ENCODE data around the gene ENDOV.
A peak's percentile ranks its signal among the peaks of the same experiment; 100 is the strongest.

Gene ENDOV

DNA sequence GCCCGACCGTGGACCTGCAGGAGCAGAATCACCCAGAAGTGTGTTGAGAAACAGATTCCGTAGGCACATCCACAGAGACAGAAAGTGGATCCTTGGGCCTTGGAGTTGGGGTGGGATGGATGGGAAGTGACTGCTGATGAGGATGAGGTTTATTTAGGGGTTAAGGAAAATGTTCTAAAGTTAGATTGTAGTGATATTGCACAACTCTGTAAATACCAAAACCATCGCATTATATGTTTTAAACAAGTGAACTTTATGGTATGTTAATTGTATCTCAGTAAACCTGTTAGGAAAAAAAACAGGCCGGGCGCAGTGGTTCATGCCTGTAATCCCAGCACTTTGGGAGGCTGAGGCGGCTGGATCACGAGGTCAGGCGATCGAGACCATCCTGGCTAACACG is 3.6 kb downstream of the ENDOV start:
- DNase-seq = no peak

DNA sequence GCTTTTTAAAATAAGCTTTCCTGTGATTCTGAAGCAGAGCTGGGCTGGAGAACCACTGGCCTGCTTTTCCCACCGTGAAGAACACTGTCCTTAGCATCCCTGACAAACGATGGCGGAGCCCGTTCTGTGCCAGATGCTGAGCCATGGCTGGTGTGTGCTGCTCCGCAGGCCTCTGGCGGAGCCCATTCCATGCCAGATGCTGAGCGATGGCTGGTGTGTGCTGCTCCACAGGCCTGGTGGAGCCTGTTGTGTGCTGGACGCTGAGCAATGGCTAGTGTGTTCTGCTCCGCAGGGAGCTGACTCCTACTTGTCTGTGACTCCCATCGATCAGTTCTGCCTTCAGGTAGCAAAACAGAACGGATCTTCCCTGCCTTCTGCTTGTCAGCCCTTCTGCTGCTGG is 4.3 kb downstream of the ENDOV start:
- DNase-seq = no peak

DNA sequence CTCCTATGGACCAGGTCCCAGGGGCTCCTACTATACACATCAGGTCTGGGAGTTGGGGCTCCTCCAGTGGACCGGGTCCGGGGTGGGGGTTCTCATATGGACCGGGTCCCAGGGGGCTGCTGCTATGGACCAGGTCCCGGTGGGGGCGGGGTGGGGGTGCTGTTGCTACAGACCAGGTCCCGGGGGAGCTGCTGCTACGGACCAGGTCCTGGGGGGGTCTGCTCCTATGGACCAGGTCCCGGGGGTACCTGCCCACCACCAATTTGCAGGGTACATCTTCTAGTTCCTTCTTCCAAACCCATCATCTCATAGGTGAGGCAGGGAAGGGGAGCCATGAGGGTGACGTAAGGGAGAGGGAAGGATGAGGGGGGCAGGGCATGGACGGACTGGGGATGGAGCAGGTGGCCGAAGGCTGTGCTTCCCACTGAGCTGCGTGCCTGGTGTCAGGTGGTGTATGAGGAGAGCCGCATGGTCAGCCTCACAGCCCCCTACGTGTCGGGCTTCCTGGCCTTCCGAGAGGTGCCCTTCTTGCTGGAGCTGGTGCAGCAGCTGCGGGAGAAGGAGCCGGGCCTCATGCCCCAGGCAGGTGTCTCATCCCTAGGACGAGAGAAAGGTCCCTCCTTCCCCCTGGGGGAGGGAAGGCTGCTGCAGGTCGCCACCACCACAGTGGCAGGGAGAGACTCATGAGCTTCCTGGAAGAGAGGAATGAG is 6.6 kb downstream of the ENDOV start:
- DNase-seq = no peak

DNA sequence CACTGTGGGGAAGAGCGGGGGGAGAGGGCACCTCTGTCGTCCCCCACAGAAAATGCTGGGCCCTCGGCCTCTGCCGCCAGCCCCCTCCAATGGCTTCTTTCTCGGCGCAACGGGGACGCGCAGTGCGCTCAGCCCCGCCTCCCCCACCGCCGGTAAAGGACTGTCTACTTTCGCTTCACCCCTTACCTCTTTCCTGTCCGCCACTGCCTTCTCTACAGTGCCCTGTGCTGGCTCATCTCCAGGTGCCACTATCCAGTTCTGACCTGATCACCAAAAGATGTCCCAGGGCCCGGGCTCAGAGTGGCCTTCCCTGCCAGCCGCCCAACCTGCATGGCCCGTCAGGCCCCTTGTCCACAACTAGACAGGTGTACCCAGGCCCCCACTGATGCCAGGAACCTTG is 7.3 kb downstream of the ENDOV start:
- DNase-seq = no peak

DNA sequence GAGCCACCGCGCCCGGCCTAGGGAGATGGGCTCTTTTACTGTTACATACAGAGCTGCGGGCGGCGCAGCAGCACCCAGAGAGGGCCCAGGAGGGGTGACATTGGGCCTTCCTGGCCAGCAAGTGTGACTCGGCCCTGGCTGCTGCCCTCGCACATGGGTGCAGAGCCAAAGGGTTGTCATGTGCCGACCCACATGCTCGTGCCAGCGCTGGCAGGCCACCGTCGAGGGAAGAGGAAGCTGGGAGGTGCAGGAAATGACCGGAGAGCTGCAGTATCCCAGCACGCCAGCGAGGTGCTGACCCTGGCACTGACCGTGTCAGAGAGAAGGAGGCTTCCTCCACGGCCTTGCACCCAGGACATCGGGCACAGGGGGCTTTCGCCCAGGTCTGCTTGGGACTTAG is 8.0 kb downstream of the ENDOV start:
- peak; percentile 2 to 5 for DNase-seq

DNA sequence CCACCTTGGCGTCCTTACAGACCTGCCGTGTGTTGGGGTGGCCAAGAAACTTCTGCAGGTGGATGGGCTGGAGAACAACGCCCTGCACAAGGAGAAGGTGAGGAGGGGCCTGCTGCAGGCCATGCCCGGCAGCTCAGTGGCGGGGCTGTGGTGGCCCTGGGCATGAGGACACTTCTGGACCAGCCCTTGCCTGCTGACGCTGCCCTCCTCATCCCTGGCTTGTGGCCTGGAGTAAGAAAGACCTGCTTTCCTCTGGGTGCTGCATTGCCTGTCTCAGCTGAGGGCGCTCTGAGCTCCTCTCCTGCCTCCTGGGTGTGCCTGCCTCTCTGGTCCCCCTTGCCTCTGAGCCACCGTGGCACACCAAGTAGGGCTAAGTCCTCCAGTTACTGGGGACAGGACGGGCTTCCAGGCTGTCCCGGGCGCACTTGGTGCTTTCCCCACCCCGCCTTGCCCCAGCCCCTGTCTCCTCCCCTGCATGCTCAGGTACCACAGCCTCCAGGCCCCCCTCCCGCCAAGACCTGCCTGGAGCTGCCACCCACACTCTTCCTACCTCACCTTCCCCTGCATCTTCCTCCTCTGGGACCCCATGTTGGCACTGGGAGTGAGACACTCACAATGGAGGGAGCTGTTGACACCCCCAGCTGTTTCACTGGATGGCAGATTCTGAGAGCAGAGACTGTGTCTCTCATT is 8.7 kb downstream of the ENDOV start:
- no peak for DNase-seq

DNA sequence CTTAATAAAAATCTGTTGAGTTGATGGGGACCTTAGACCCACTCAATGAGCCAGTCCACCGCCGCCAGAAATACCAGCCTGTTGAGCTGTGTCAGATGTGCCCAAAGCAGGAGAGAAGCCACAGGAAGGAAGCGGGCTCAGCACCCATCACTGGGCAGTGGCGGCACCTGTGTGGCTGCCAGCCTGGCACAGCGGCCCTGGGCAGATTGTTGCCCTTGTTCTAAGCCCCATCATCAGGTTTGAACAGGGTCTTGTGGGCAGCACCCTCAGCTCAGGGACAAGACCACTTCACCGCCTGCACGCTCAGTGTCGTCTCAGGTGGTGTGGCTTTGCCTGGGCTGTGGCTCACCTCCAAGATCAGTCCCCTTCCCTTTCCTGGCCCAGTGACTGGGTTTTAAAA is 9.3 kb downstream of the ENDOV start:
- DNase-seq = no peak

DNA sequence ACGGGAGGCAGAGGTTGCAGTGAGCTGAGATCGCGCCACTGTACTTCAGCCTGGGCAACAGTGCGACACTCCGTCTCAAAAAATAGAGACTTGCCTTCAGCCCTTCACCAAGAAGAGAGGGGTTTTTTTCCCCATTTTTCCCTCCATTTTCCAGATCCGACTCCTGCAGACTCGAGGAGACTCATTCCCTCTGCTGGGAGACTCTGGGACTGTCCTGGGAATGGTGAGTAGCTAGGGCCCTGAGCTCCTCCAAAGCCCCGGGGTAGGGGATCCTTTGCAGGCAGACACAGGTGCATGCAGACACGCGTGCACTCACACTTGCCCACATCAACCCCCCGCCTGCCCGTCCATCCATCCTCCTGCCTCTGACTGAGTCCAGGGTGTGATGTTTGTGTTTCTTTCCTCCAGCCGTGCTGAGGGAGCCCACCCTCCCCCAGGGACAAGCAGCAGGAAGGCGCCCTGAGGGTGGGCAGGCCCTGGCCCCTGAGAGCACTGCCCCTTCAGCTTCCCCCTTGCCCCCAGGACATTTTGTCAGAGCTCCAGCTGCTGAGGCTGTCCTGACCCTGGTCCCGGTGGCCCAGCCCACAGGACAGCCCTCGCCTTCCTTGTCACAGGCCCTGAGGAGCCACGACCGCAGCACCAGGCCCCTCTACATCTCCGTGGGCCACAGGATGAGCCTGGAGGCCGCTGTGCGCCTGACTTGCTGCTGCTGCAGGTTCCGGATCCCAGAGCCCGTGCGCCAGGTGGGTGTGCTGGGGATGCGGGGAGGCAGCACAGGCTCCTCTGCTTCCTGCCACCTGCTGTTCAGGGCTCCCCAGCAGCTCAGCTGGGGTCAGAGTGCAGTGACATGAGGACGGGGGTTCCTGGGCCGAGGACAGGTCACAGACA is 10.2 kb downstream of the ENDOV start:
- DNase-seq = no peak

DNA sequence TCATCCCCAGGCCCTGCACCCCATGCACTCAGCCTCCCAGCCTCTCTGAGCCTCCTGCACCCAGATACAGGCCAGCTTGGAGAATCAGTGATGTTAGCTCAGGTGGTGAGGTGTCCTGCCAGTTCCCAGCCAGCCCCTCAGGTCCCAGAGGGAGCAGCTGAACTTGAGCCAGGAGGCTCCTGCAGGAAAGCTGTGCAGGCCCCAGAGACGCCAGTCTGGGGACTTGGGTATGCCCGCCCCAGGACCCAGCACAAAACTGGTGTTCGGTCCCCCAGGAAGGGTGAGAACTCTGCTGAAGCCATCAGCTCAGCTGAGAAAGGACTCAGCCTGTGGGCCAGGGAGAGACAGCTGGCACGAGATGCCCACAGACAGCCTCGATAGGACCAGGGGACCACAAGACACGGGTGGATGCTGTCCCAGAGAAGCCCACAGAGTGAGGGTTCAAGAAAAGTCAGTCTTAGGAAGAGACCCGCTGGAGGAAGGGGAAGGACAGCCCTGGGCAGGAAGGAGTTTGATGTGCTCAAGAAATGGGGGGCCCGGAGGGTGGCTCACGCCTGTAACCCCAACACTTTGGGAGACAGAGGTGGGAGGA is 11.0 kb downstream of the ENDOV start:
- DNase-seq = no peak

DNA sequence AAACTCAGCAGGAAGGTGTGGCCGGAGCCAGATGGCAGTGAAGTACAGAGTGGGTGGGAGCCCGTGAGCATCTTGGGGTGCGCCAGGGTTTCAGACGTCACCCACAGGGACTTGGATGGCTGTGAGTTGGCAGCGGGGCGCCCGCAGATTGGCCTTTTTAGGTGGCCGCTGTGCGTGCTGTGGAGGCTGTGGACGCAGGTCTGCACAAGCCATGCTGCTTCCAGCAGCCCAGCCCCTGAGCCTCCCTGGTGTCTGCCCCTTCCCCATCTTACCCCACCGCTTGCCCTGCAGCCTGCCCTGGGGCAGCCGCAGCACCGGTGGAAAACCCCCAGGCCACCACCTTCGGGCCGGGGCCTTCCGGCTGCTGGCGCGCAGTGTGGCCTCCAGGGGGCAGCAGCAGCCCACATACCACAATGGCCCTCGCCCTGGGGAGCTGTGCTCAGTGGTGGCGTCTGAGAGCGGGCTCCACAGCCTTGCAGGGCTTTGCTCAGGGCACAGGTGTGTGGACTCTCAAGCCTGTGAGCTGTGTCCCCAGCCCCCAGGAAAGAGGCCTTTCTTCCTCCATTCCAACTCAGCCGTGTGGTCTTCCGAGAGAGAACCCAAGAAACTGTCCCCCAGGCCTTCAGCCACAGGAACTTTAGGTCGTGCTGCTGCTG is 11.8 kb downstream of the ENDOV start:
- DNase-seq = peak; percentile 40 to 83

DNA sequence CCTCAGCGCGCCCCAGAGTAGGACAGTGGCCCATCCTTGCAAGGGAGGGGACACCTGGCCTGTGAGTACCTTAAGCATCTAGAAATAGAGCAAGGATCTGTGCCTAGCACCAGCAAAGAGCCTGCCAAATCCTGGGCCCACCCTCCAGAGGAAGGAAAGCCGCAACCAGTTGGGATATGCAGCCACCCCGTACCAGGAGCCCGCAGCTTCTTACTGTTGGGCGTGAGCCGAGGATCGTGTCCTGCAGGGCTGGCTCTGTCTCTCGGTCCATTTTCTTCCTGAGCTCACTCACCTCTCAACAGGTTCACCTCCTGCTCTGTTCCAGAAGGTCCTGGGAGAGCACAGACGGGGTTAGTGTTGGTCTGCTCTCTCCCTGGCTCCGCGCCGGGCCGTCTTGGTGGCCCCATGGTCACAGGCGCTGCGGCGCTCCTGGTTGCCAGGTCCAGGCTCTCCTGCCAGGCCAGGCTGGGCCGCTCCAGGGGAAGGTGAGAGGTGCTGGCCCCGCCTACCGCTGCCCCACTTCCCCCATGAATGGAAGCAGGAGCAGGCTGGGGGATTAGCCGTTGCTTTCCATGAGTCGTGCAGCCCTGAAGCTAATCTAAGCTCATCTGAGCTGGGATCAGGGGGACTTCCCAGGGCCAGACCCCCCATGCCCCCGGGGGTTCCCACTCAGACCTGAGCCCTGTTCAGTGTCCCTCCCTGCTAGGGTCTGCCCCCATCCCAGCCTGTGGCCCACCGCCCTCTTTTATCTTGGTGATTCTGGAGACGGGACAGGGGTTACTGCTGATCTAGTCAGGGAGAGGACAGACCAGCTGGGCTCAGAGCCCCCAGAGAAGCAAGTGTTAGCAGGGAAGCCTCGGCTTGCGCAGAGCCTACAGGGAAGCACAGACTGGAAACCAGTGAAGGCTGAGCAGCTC is 12.7 kb downstream of the ENDOV start:
- no peak for DNase-seq

DNA sequence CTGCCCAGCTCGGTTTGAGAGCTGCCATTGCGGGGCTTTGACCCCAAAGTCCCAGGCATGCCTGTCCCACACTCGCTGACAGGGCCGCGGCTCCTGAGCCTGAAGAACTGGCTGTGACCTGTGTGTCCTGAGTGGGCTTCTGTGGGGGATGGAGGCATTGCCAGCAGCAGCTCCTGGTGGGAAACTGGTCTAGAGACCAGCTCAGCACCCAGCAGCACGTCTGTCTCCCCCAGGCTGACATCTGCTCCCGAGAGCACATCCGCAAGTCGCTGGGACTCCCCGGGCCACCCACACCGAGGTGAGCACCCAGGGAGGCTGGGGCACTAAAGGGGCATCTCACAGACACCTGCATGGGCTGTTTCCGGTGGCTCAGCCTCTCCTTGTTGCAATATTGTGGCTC is 13.4 kb downstream of the ENDOV start:
- no peak for DNase-seq

DNA sequence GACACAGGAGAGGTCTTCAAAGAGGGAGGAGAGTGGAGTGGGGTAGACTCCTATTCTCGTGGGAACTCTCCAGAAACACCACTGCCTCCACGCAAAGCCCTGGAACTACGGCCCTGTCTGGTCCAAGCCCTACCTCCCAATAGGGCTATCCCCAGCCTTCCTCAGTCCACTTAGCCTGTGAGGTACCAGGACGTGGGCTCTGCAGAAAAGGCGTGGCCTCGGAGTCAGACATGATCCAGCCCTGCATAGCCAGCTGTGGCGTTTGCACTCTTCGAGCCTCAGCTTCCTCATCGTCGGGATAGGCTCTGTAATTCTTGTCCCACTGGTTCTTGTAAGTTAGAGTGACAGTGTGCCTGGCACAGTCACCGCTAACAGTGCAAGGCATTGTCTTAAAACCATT is 13.8 kb downstream of the ENDOV start:
- no peak for DNase-seq

DNA sequence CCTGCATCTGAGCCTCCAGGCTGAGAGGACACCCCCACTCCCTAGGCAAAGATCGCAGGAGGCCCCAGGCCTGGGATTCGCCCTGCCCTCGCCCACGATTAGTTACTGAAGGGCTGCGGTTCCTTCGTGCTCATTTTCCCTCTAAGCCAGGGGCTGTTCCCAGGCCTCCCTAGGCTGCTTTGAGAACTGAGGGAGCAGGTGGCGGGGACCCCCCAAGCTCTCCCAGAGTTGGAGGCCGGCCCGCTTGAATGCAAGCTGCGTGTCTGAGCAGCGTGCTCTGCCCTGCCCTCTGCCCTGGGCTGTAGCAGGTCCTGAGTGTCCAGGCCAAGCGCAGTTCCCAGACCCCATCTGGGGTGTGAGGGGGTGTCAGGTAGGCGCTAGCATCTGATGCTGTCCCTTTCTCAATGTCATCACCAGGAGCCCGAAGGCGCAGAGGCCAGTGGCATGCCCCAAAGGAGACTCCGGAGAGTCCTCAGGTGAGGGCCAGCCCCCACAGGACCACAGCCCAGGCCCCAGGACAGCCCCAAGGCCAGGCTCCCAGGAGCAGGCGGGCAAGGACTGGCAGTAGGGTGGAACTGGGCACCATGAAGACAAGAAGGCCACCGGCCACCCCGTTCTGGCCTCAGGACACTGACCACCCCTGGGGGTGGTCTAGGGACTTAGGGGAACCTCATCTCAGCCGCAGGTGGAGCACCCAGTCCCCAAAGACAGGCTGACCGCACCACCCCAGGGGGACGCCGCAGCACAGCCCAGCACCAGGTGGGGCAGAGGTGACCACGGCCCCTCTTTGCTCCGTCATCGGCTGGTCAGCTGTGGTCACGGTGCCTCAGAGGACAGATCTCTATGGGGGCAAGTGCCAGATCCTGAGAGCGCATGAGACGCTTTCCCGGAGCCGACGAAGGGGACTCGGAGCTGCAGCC is 14.6 kb downstream of the ENDOV start:
- DNase-seq = no peak

DNA sequence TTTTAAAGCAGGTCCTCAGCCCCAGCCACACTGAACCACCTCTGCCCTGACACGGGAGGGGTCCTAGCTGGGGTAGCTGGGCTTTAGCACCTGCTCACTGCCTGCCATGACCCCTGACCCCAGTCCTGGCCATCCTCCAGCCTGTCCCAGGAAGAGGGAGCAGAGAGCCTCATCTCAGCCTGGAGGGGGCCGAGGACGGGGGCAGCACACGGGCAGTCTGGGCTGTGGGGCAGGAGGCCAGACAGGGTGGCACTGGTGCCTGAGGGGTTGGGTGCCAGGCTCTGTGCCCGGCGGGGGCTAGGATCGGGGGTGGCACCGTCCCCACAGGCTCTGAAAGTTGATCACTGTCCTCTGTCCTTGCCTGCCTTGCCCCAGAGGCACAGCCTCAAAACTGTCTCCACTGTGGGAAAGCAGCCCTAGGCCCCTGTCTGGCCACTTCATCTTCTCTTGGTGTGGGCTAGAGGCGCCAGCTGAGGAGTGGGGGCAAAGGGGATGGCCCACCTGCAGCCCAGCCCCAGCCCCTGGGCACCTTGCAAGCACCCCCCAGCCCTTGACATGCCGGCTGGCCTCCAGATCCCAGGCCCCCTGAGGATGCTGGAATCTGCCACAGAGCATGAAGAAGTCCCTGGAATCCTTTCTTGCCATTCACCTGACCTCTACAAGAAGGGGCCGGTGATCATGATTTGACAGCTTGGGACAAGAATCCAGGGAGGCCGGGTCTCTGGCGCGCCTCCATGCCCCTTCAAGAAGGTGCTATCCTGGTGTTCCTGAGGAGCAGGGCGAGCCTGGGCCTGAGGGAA is 15.7 kb downstream of the ENDOV start:
- no peak for DNase-seq

DNA sequence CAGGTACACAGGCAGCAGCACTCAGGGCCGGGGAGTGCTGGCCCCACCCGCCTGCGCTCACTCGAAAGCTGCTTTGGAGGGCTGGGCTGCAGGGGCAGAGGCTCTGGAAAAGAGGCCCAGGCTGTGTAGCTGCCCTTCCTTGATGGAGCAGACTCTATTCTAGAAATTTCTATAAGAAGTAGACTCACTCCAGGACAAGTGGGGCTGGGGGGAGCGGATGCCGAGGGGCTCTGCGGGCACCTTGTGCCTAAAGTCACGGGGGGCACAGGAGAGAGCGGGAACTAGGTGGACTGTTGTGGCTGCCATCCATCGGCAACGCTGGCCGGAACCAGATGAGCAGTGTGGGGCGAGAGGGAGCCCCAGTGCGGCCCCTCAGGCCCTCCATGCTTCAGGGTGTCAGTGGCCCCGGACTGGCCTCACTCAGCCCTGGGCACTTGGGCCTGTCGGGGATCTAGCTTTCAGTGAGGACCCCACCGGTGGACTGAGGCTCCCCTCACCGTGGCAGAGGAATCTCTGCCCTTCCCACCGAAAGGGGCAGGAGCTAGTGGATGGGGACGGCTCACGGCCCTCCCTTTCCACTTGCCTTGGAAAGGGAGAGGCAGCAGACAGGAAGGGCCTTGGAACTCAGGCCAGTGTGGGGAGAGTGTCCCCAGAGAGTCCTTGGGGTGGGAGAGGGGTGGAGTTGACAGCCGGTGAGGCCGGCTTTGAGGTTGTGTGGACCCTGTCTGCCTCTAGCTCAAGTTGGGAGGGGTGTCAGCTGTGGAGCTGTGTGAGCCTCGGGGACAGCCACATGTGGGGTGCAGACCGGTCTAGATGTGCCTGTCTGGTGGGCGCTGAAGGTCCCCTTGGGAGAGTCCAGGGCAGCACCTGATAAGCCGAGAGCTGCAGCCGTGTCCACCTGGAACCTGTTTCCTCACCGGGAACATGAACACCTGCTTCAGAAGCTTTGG is 16.6 kb downstream of the ENDOV start:
- no peak for DNase-seq

DNA sequence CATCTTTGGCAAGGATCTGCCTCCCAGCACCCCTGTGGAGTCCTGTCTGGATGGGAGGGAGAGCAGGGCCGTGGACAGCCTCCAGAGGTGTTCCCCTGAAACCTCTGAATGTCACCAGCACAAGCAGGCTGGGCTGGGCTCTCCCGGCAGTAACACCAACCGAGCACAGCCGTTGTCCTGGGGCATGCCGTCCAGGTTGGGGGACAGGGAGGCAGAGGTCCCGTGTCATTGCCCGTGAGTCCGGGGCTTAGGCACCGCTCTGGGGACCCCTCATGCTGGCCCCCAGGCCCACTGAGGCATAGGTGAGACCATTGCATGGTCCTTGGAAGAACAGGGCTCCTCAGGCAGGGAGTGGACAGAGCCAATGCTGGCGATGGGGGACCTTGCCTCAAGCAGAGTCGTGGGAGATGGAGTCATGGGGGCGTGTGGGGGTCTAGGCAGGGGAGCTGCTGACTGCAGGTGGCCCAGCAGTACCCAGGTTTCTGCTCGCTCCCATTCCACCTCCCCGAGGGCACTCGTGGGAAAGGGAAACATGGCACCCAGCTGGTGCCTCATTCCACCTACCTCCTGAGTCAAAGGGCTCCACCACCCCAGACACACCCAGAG is 17.5 kb downstream of the ENDOV start:
- no peak for DNase-seq

DNA sequence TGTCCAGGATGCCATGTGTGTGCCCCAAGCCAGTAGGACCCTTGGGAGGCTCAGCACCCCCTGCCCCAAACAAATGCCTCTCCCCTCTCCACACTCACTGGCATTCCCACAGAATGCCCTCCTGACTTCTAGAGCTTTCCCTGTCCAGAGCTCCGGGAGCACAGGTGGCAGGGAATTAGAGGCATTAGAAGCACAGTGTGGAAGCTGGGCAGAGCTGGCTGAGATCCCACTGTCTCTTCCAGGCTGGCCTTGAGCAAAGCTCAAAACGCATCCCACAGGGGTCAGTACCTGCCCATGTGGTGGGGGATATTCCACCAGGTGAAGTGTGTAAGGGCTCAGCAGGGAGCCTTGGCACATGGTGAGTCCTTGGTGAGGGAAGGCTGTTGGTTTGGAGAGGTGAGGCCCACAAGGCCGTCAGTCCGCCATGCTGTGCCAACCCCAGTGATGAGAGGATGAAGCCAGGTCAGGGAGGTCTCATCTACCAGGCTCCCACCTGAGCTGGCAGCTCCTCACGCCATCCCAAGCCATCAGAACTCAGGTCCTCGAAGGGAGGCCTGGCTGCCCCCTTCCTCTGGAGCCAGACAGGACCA is 18.1 kb downstream of the ENDOV start:
- no peak for DNase-seq

All from inflammatory macrophage treated with lipopolysaccharide for 1 hour (primary cell).